Endothelial cell of umbilical vein (primary cell): ENCODE measurements around the gene KIF22.

ENCODE experiments used
- CTCF ChIP-seq, 2 donors: IDR thresholded peaks; 1 replicate in 1 of 2; 2 replicates in 1 of 2; pipeline ENCODE4 v1.5.1; 2011; ENCODE audit warnings: low read length in 2 of 2, mild to moderate bottlenecking in 2 of 2, moderate library complexity in 2 of 2, control low read depth in 1 of 2, inconsistent platforms in 1 of 2, low read depth in 1 of 2; ENCODE audit not compliant: insufficient read depth in 1 of 2; ENCODE audit errors: extremely low read depth in 1 of 2
- EZH2 ChIP-seq: IDR thresholded peaks from 2 replicates; pipeline ENCODE4 v1.6.1; 2012; ENCODE audit warnings: borderline replicate concordance, low read depth, mild to moderate bottlenecking, moderate library complexity, low read length, inconsistent platforms; ENCODE audit not compliant: severe bottlenecking
- MAX ChIP-seq: IDR thresholded peaks from 2 replicates; pipeline ENCODE4 v1.6.1; 2011; ENCODE audit not compliant: insufficient read depth, insufficient read length
- MYC ChIP-seq: IDR thresholded peaks from one replicate; pipeline ENCODE4 v1.6.1; 2011; ENCODE audit warnings: mild to moderate bottlenecking, low read depth, low read length
- POLR2A ChIP-seq: IDR thresholded peaks from 2 replicates; pipeline ENCODE4 v1.6.1; 2012; ENCODE audit warnings: low read depth, mild to moderate bottlenecking, control low read depth, low read length
- POLR2AphosphoS5 ChIP-seq: IDR thresholded peaks from 2 replicates; pipeline ENCODE4 v1.6.1; 2012; ENCODE audit warnings: low read depth, mild to moderate bottlenecking, control low read depth, low read length, moderate library complexity; ENCODE audit not compliant: insufficient read depth

- TF ChIP-seq EZH2 = no peak
- TF ChIP-seq POLR2AphosphoS5 = no peak
- no peak for TF ChIP-seq POLR2A
- TF ChIP-seq CTCF (IDR thresholded peaks at IDR 0.05; ENCODE audit: extremely low read depth in 1 of 2, insufficient read depth in 1 of 2, low read depth in 1 of 2, low read length in 2 of 2) = no peak
- TF ChIP-seq MAX = no peak
- no peak for TF ChIP-seq MYC
Observed at GRCh38 chr16:29818082-29818481, 27.5 kb downstream of the KIF22 start.
